CD14-positive monocyte (primary cell): ENCODE measurements around the gene FAT1. TPM values are rescaled to one million over a fixed set of nuclear protein-coding genes. Genes with fewer than 3 reads are reported as not detected.

ENCODE experiments used
- DNase-seq, 3 donors: peaks; one replicate each; pipeline ENCODE4 v3.0.0-alpha.2; 2011 to 2022
- H2AFZ ChIP-seq: 2 replicates; pipeline ENCODE4 v1.6.0; 2012; ENCODE audit warnings: mild to moderate bottlenecking, low read depth, low read length, inconsistent platforms; ENCODE audit not compliant: insufficient read depth, poor library complexity, severe bottlenecking
- H3K27ac ChIP-seq, 2 donors: 1 replicate in 1 of 2; 2 replicates in 1 of 2; pipeline ENCODE4 v1.5.1; 2012 to 2013; ENCODE audit warnings: low read length in 2 of 2, control low read depth in 1 of 2, inconsistent platforms in 1 of 2, low read depth in 1 of 2, mild to moderate bottlenecking in 1 of 2
- H3K27me3 ChIP-seq, 2 donors: one replicate each; pipeline versions ENCODE4 v1.6.0 to v1.6.1; 2011 to 2013; ENCODE audit warnings: low read length in 2 of 2; ENCODE audit not compliant: control insufficient read depth in 2 of 2, insufficient read depth in 2 of 2
- H3K36me3 ChIP-seq, 2 donors: replicated peaks in 1 of 2; 1 replicate in 1 of 2; 2 replicates in 1 of 2; pipeline versions ENCODE4 v1.5.1 to v1.6.1; 2012 to 2013; ENCODE audit warnings: low read length in 2 of 2, control low read depth in 1 of 2, inconsistent platforms in 1 of 2, mild to moderate bottlenecking in 1 of 2; ENCODE audit not compliant: insufficient read depth in 2 of 2, control insufficient read depth in 1 of 2
- H3K4me1 ChIP-seq, 2 donors: 1 replicate in 1 of 2; 2 replicates in 1 of 2; pipeline versions ENCODE4 v1.5.1 to v1.6.1; 2012 to 2013; ENCODE audit warnings: low read length in 2 of 2, control low read depth in 1 of 2, inconsistent platforms in 1 of 2, mild to moderate bottlenecking in 1 of 2, moderate library complexity in 1 of 2; ENCODE audit not compliant: insufficient read depth in 2 of 2, control insufficient read depth in 1 of 2
- H3K4me2 ChIP-seq: replicated peaks from 2 replicates; pipeline ENCODE3; 2012; ENCODE audit warnings: low read length, moderate library complexity, mild to moderate bottlenecking; ENCODE audit not compliant: poor library complexity, severe bottlenecking; ENCODE audit errors: extremely low read depth
- H3K4me3 ChIP-seq, 3 experiments: fragments of 200-600 bp in 1 of 3; sonication (generic) in 1 of 3; replicated peaks in 1 of 3; 1 replicate in 2 of 3; 2 replicates in 1 of 3; pipeline ENCODE4 v1.5.1; 2011 to 2013; ENCODE audit warnings: low read length in 3 of 3, mild to moderate bottlenecking in 3 of 3, control low read depth in 2 of 3, low read depth in 2 of 3, inconsistent platforms in 1 of 3, moderate library complexity in 1 of 3
- H3K79me2 ChIP-seq: 2 replicates; pipeline ENCODE4 v1.6.0; 2012; ENCODE audit warnings: mild to moderate bottlenecking, control low read depth, inconsistent platforms, low read length, moderate library complexity; ENCODE audit not compliant: insufficient read depth
- H3K9ac ChIP-seq: 2 replicates; pipeline ENCODE4 v1.6.0; 2017; ENCODE audit warnings: low read length, mild to moderate bottlenecking; ENCODE audit not compliant: insufficient read depth, poor library complexity, severe bottlenecking
- H3K9me3 ChIP-seq, 2 donors: replicated peaks in 1 of 2; 1 replicate in 1 of 2; 2 replicates in 1 of 2; pipeline versions ENCODE4 v1.5.1 to v1.6.1; 2012 to 2013; ENCODE audit warnings: low read length in 2 of 2, control low read depth in 1 of 2; ENCODE audit not compliant: control insufficient read depth in 1 of 2, insufficient read depth in 1 of 2
- H4K20me1 ChIP-seq: 2 replicates; pipeline ENCODE4 v1.6.0; 2012; ENCODE audit warnings: mild to moderate bottlenecking, low read length, control low read depth, moderate library complexity; ENCODE audit not compliant: insufficient read depth
- H3K27ac Mint-ChIP-seq, 7 donors: one replicate each; pipeline ENCODE4 v1.8.0; 2020; ENCODE audit warnings: mild to moderate bottlenecking in 7 of 7, mixed read lengths in 7 of 7, moderate library complexity in 6 of 7, inconsistent platforms in 2 of 7
- H3K27me3 Mint-ChIP-seq, 3 donors: one replicate each; pipeline ENCODE4 v1.8.0; 2021 to 2022; ENCODE audit warnings: low read depth in 3 of 3, mild to moderate bottlenecking in 3 of 3, mixed read lengths in 3 of 3, moderate library complexity in 3 of 3, inconsistent platforms in 1 of 3
- H3K36me3 Mint-ChIP-seq, 2 donors: one replicate each; pipeline ENCODE4 v1.8.0; 2020; ENCODE audit warnings: mixed read lengths in 2 of 2, inconsistent platforms in 1 of 2, mild to moderate bottlenecking in 1 of 2
- H3K4me1 Mint-ChIP-seq: one replicate; pipeline ENCODE4 v1.8.0; 2020; ENCODE audit warnings: mild to moderate bottlenecking, mixed read lengths
- H3K4me3 Mint-ChIP-seq, 2 donors: one replicate each; pipeline ENCODE4 v1.8.0; 2020; ENCODE audit warnings: mild to moderate bottlenecking in 2 of 2, mixed read lengths in 2 of 2, moderate library complexity in 1 of 2
- H3K9me3 Mint-ChIP-seq, 7 donors: one replicate each; pipeline ENCODE4 v1.8.0; 2020 to 2022; ENCODE audit warnings: mixed read lengths in 7 of 7, mild to moderate bottlenecking in 6 of 7, moderate library complexity in 6 of 7, inconsistent platforms in 2 of 7
- WGBS: methylation state at CpG from one replicate; pipeline ENCODE4 v1.1.5; 2013; ENCODE audit warnings: missing lambda C conversion rate; ENCODE audit not compliant: insufficient coverage; 5-methylcytosine and 5-hydroxymethylcytosine counted together
- intact Hi-C, 2 donors: fragments of 100-400 bp; cut with micrococcal nuclease; formaldehyde crosslinking; loops; one replicate each; pipeline versions ENCODE4 v1.15.0 to v1.15.1; 2023
- polyA plus RNA-seq, 3 donors: library from polyadenylated mRNA; depleted of rRNA in 1 of 3; unstranded in 2 of 3; stranded (reverse) in 1 of 3; fragments of 300-500 nt in 2 of 3; fragments of >200 nt in 1 of 3; fragmentation: Illumina TruSeq in 2 of 3; gene quantifications; 1 replicate in 2 of 3; 2 replicates in 1 of 3; pipeline ENCODE4 v1.2.3, GENCODE V29; 2012 to 2021
- TF ChIP-seq, protein P1 (sequence below): fragments of 200-600 bp; IDR thresholded peaks from one replicate; pipeline ENCODE4 v1.8.0; 2022; ENCODE audit warnings: antibody characterized with exemption, mild to moderate bottlenecking

Gene FAT1
- polyA plus RNA-seq, 3 donors = not detected

DNA sequence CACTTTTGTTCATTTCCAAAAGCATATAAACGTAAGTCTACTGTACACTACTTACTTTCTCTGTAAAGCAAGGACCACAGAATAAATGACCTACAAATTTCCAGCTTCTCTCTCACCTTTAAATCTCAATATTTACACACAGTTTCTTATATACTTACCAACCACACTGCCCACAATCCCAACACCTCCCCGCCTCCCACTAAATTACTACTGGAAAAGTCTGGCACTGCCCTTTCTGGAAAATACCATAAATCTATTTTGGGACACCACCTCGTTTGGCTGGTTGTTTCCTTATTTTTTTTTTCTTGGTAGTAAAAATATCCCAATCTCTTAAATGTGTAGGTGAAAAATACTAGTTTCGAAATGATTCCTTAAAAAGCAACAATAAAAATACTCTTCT is 19.6 kb downstream of the FAT1 start:
- TF ChIP-seq, protein P1, sequence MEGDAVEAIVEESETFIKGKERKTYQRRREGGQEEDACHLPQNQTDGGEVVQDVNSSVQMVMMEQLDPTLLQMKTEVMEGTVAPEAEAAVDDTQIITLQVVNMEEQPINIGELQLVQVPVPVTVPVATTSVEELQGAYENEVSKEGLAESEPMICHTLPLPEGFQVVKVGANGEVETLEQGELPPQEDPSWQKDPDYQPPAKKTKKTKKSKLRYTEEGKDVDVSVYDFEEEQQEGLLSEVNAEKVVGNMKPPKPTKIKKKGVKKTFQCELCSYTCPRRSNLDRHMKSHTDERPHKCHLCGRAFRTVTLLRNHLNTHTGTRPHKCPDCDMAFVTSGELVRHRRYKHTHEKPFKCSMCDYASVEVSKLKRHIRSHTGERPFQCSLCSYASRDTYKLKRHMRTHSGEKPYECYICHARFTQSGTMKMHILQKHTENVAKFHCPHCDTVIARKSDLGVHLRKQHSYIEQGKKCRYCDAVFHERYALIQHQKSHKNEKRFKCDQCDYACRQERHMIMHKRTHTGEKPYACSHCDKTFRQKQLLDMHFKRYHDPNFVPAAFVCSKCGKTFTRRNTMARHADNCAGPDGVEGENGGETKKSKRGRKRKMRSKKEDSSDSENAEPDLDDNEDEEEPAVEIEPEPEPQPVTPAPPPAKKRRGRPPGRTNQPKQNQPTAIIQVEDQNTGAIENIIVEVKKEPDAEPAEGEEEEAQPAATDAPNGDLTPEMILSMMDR = no peak

DNA sequence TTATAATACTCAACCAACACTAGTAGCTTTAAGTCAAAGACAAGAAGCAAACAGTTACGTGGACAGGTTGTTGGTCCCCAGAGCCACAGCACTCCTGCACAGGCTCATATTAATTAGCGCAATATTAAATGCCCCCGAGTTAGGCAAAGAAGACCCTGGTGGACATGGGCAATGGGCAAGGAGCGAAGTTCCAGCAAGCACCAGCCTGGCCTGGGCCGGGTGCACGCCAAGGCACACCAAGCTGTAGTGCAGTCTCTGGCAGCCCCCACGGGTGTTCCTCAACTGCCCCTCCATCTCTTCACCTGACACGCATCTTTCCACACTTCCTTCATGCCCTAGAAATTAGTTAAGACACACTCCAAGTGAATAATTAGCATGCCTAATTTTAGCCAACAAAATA is 20.1 kb downstream of the FAT1 start:
- no peak overlapping the region for H3K4me3 Mint-ChIP-seq
- H3K27me3 ChIP-seq = no peaks in the 10 kb centered on the region
- H3K27ac ChIP-seq = no peak overlapping the region
- intact Hi-C loops = no loop called here
- no peak overlapping the region for H2AFZ ChIP-seq
- H3K4me3 ChIP-seq = no peak overlapping the region
- no peak overlapping the region for H3K4me2 ChIP-seq
- 95% methylated on average over 4 of the region's 8 CpGs for WGBS
- no peak overlapping the region for H3K9ac ChIP-seq
- H3K27me3 Mint-ChIP-seq = no peaks in the 10 kb centered on the region
- H3K4me1 Mint-ChIP-seq = no peaks in the 10 kb centered on the region
- H3K27ac Mint-ChIP-seq = no peak overlapping the region
- no peaks in the 10 kb centered on the region for H4K20me1 ChIP-seq
- no peak for DNase-seq
- no peaks in the 10 kb centered on the region for H3K4me1 ChIP-seq
- peaks cover 0 to 6% (median 4%) of the 10 kb centered on the region in 7 donors for H3K9me3 Mint-ChIP-seq
- no peaks in the 10 kb centered on the region for H3K36me3 Mint-ChIP-seq
- H3K79me2 ChIP-seq = no peaks in the 10 kb centered on the region
- no peaks in the 10 kb centered on the region for H3K9me3 ChIP-seq
- TF ChIP-seq, protein P1 = no peak
- no peaks in the 10 kb centered on the region for H3K36me3 ChIP-seq

More for the DNA sequence above, 19.6 kb downstream of the FAT1 start:
- intact Hi-C loops = no loop called here
- Mint-ChIP-seq H3K4me1 (no peaks in the 10 kb centered on the region), H3K27me3 (no peaks in the 10 kb centered on the region), H3K27ac (no peak overlapping the region), H3K4me3 (no peak overlapping the region), H3K9me3 (peaks cover 0 to 11% (median 4%) of the 10 kb centered on the region in 7 donors), H3K36me3 (no peaks in the 10 kb centered on the region)
- 43% methylated on average over 1 of the region's 4 CpGs for WGBS
- no peaks in the 10 kb centered on the region for H4K20me1 ChIP-seq
- H3K9ac ChIP-seq = no peak overlapping the region
- no peak for DNase-seq
- no peak overlapping the region for H2AFZ ChIP-seq
- H3K27me3 ChIP-seq = no peaks in the 10 kb centered on the region
- no peaks in the 10 kb centered on the region for H3K79me2 ChIP-seq
- H3K4me3 ChIP-seq = no peak overlapping the region
- H3K4me1 ChIP-seq = no peaks in the 10 kb centered on the region
- H3K4me2 ChIP-seq = no peak overlapping the region
- no peaks in the 10 kb centered on the region for H3K9me3 ChIP-seq
- no peaks in the 10 kb centered on the region for H3K36me3 ChIP-seq
- no peak overlapping the region for H3K27ac ChIP-seq
